ENCODE data around the gene PRPF39.
"Not testable (repeated sequence)": the region's sequence is repeated elsewhere in the genome, so short reads cannot be mapped to it uniquely, and the experiment has no call there.

Gene PRPF39

GRCh38 chr14:45073231-45073879 lies 10.6 kb upstream of the PRPF39 start:
- Histone ChIP-seq H3K4me1 (ENCODE audit: control insufficient read depth, insufficient read depth, low read length) (no peaks in the 10 kb centered on the region), H3K9me3 (ENCODE audit: control insufficient read depth, insufficient read depth, low read depth, low read length) (no peaks in the 10 kb centered on the region), H3K27ac (ENCODE audit: extremely low read depth, low read depth, low read length) (no peak overlapping the region), H3K36me3 (ENCODE audit: control insufficient read depth in 2 of 2, insufficient read depth in 1 of 2, low read length in 2 of 2) (peaks cover 4 to 9% of the 10 kb centered on the region in 2 experiments), H3K4me3 (ENCODE audit: low read depth, low read length) (no peak overlapping the region)
- POLR2A ChIA-PET: no interaction called here
- TF ChIP-seq ZNF747 (tag by site-specific recombination; IDR thresholded peaks at IDR 0.05): no peak
- TF ChIP-seq ZNF510 (tag by site-specific recombination; IDR thresholded peaks at IDR 0.05; ENCODE audit: insufficient replicate concordance): no peak
- no peak for TF ChIP-seq ZNF239 (tag by site-specific recombination; IDR thresholded peaks at IDR 0.05)
- TF ChIP-seq ZNF629 (tag by site-specific recombination; IDR thresholded peaks at IDR 0.05): no peak
- CTCF ChIA-PET: interaction anchor here (0.8 kb wide), 1 partner anchor 12 kb away, joined by 3 read pairs; no protein-coding TSS in a partner anchor

- no peak for TF ChIP-seq GLI2 (tag by site-specific recombination; IDR thresholded peaks at IDR 0.05; ENCODE audit: borderline replicate concordance, low read depth)
- no peak for TF ChIP-seq ZNF157 (tag by site-specific recombination; IDR thresholded peaks at IDR 0.05)
- no peak for TF ChIP-seq ZFHX2 (tag by site-specific recombination; conservative IDR thresholded peaks at IDR 0.05)
- no peak for TF ChIP-seq ZBTB48 (tag by site-specific recombination; IDR thresholded peaks at IDR 0.05)
- no peak for TF ChIP-seq ZBTB11 (tag by site-specific recombination; conservative IDR thresholded peaks at IDR 0.05; ENCODE audit: low read depth)
- no peak for TF ChIP-seq MEIS1 (CRISPR knock-in tag; IDR thresholded peaks at IDR 0.05; ENCODE audit: borderline replicate concordance)
- no peak for TF ChIP-seq ZNF354C (tag by site-specific recombination; IDR thresholded peaks at IDR 0.05; ENCODE audit: borderline replicate concordance, low read depth)
- TF ChIP-seq ZBTB20 (tag by site-specific recombination; IDR thresholded peaks at IDR 0.05): no peak
- no peak for TF ChIP-seq ZNF558 (tag by site-specific recombination; IDR thresholded peaks at IDR 0.05)
- TF ChIP-seq ZNF488 (tag by site-specific recombination; IDR thresholded peaks at IDR 0.05): no peak
- ChIA-PET POLR2A (no interaction called here), CTCF (no interaction called here)
- peaks cover 0 to 3% of the 10 kb centered on the region in 2 experiments; a peak in 1 of 3 replicates for H3K36me3 ChIP-seq (ENCODE audit: control insufficient read depth in 2 of 2, insufficient read depth in 1 of 2, low read length in 2 of 2)
- no peaks in the 10 kb centered on the region for H3K9me3 ChIP-seq (ENCODE audit: control insufficient read depth, insufficient read depth, low read depth, low read length)
- no peak overlapping the region for H3K27ac ChIP-seq (ENCODE audit: extremely low read depth, low read depth, low read length)
- peaks cover under 1% of the 10 kb centered on the region; the same call in 1 of the 2 replicates for H3K4me1 ChIP-seq (ENCODE audit: control insufficient read depth, insufficient read depth, low read length)
- no peak overlapping the region for H3K4me3 ChIP-seq (ENCODE audit: low read depth, low read length)
Observed at GRCh38 chr14:45078323-45078722, 5.6 kb upstream of the PRPF39 start.

GRCh38 chr14:45080416-45080968 lies 3.4 kb upstream of the PRPF39 start:
- H3K9me3 ChIP-seq (ENCODE audit: control insufficient read depth, insufficient read depth, low read depth, low read length); POLR2A ChIA-PET; H3K4me1 ChIP-seq (ENCODE audit: control insufficient read depth, insufficient read depth, low read length); H3K36me3 ChIP-seq (ENCODE audit: control insufficient read depth in 2 of 2, insufficient read depth in 1 of 2, low read length in 2 of 2); H3K4me3 ChIP-seq (ENCODE audit: low read depth, low read length); H3K27ac ChIP-seq (ENCODE audit: extremely low read depth, low read depth, low read length); CTCF ChIA-PET: not testable (repeated sequence)

- H3K4me1 ChIP-seq (ENCODE audit: control insufficient read depth, insufficient read depth, low read length); CTCF ChIA-PET; H3K9me3 ChIP-seq (ENCODE audit: control insufficient read depth, insufficient read depth, low read depth, low read length); POLR2A ChIA-PET; H3K27ac ChIP-seq (ENCODE audit: extremely low read depth, low read depth, low read length); H3K4me3 ChIP-seq (ENCODE audit: low read depth, low read length); H3K36me3 ChIP-seq (ENCODE audit: control insufficient read depth in 2 of 2, insufficient read depth in 1 of 2, low read length in 2 of 2): not testable (repeated sequence)
Observed at GRCh38 chr14:45081096-45081495, 2.8 kb upstream of the PRPF39 start.

All from HEK293 (cell line).